NOMO-1 treated with DMSO at 0.1 percent for 48 hours (cell line): ENCODE data around the gene SMARCA2.

Experiments
- DNase-seq: peaks from one replicate; lab custom pipeline; 2025; ENCODE audit not compliant: unreplicated experiment; lab: John Stamatoyannopoulos, UW

The SMARCA2 gene

DNA sequence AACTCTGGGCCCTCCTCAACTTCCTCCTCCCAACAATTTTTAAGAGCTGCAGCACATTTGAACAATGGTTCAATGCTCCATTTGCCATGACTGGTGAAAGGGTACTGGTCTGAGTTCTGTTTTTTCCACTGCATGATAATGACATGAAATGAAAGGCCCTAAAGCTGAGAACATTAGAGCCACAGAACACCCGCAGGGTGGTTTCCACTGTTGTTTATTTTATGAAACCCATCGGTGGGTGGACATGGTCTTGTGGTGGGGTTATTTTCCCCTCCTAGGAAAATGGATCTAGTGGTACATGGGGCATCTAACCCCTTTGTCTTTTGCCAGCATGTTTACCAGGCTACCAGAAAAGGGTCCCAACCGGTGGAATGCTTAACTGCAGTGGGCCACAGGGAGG, 71.8 kb downstream of the SMARCA2 start:
- DNase-seq, result no peak

GRCh38 chr9:2087500-2088313, 72.6 kb downstream of the SMARCA2 start:
- peak; percentile 13 for DNase-seq

GRCh38 chr9:2093920-2094597, 78.9 kb downstream of the SMARCA2 start:
- no peak for DNase-seq

DNA sequence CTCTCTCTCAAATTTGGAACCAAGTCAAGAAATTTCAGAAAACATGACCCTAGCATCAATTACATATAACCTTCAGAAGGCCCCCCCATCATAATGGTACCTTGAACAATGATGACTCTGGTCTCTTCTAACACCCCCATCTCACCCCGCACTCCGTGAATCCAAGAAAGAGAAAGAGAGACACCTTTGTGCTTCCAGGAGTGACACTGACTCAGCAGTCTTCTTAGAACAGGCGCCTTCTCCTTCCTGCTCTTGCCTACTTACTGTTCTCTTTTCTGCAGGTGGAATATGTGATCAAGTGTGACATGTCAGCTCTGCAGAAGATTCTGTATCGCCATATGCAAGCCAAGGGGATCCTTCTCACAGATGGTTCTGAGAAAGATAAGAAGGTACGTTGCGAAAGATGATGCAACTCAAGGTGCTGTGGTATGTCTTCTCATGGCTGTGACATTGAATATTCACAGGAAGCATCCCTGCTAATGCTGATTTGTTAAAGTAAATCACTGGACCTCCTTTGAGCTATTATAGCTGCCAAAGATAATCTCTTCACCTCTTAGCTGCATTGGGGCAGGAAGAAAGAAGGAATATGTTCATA, 81.3 kb downstream of the SMARCA2 start:
- no peak for DNase-seq

DNA sequence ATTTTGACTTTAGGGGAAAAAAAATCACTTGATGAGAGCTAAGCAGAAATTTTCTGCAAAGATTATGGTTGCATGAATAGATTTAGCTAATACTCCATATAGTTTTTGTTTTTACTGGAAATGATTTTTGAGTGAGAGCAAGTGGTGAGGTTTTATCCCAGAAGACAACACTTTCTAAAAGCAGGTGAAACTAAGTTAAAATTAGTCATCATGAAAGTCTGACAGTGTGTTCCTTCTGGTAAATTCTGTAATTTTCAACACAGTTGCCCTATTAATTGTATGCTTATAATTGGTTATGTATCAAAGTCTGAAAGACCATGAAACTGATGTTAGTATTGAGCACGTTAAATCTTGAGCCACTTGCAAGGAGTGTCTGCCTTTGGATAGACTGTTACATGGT, 91.5 kb downstream of the SMARCA2 start:
- no peak for DNase-seq

DNA sequence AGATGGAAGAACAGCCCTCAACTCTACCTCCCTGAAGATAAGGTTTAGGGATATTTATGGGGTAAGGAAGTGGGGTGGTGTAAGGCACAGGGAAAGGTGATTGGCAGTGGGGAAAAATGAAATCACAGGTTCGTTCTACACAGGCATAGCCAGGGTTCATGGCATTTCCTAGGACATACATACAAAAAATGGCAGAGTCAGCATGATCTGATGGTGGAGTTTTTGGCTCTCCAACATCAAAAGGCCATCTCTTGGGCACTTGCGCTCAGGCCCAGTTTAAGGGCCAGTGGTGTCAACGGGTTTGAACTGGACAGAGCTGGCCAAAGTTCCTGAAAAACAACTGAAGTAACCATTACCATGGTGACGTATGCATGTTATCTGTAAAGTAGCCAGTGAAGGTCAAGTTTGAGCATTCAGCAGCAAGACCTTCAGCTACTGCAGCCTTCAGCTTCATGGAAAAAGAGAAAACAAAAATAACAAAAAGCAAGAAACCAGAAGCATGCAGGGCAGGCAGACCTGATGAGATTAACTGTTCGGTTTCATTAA, 92.8 kb downstream of the SMARCA2 start:
- no peak for DNase-seq

DNA sequence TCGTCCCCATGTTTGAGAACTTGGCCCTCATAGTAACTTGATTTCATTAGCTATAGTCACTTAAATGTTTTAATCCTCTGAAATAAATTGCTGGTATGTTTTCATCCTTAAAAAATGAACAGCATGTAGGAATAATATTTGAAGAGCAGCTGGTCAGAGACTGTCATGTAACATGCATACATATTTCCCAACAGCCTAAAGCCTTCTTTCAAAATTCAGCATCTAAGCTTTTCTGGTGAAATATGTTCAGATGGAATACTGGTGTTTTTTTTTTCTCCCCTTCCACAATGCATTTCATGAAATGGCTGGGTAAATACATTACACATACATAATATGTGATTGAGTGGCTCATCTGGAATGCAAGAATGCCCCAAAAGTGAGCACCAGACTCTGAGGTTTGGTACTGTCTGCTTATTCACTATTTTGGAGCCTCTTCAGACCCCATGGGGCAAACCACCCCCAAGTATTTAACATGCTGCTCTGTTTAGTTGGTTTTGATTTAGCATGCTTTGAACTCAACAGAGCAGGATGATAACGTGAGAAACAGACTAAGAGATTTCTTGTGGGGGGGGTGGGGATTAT, 94.0 kb downstream of the SMARCA2 start:
- DNase-seq, result no peak

DNA sequence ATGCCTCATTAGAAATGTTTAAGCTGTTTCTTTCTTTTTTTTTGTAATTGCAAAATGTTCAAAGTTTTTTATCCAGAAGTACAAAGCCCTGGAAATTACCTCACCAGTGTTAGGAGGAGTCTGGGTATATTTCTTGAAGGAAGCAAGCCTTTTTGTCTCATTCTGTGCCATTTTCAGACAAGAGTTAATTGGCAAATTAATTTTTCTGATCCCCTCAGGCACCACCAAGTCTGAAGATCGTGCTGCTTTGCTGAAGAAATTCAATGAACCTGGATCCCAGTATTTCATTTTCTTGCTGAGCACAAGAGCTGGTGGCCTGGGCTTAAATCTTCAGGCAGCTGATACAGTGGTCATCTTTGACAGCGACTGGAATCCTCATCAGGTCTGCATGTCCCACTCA, 94.9 kb downstream of the SMARCA2 start:
- DNase-seq, result no peak

GRCh38 chr9:2116073-2116472, 100.9 kb downstream of the SMARCA2 start:
- DNase-seq, result no peak

DNA sequence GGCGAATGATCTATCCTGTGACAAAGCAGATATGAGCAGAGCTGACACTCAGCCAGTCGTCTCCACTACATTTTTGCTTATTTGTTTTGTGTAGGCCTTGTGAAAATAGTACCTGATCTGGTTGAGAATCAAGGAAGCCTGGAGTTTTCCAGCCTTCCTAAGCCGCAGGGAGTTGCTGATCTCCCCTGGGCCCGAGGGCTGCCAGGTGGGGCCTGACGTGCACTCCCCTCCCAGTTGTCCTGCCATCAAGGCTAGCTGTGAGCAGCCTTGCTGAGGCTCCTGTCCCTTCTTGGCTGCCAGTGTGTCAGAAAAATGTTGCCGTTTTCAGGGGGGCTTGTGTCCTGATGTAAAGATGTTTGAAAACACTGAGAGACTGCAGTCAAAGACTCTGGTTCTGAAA, 102.4 kb downstream of the SMARCA2 start:
- no peak for DNase-seq

DNA sequence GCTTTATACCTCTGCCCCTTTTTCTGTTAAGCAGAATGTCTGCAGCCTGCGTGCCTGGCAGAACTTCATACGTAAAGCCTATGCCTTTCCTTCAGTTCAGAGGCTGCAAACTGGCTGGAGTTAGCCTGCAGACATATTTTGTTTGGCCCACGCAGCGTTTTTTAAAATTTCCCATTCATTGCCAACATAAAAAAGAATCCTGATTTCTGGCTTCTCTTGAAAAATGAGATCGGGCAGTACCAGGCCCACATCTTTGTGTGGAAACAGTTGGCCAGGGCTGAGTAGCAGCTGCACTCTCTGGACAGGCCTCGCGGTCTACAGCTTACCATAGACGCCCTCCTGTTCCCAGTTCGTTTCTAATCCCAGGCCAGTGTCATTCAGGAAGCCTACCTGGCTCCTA, 104.4 kb downstream of the SMARCA2 start:
- no peak for DNase-seq

GRCh38 chr9:2120926-2121689, 106.0 kb downstream of the SMARCA2 start:
- DNase-seq, result no peak

DNA sequence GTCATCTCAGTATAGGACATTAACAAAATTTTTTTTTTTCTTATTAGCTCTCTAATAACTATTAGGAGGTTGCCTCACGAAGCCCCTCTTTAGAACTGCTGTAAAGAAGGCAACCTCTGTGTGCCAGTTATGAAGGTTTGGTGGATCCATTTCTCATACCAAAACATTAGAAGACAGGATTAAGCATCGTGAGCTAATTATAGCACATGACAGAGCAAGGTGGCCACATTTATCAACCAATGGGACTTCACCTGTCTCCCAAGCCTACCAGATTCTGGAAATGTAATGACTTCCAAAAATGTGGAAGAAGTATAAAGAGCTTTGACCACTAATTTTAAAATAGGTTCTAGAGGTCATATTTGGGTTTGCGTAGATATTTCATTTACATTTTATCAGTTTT, 107.2 kb downstream of the SMARCA2 start:
- no peak for DNase-seq

GRCh38 chr9:2125906-2126305, 110.8 kb downstream of the SMARCA2 start:
- peak; percentile 13 for DNase-seq

DNA sequence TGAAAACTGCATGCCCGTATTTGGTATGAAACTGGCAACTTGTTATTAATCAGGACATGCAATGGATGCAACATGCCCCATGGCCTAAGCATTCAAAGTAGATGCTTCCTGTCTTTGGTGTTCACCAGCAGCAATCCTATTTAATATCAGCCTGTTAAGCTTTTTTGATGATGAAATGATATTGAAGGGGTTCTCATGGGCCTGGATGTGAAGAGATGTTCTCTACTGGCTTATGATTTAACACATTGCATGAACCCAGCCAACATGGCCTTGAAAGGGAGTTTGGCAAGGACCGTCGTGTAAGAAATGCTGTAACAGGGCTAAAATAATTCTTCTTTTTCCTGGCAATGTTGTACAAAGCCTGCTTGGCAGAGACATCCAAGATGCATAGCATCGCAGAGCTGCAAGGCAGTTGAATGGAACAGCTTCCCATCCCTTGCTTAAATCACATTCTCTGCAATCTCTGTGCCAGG, 111.2 kb downstream of the SMARCA2 start:
- DNase-seq, result no peak

DNA sequence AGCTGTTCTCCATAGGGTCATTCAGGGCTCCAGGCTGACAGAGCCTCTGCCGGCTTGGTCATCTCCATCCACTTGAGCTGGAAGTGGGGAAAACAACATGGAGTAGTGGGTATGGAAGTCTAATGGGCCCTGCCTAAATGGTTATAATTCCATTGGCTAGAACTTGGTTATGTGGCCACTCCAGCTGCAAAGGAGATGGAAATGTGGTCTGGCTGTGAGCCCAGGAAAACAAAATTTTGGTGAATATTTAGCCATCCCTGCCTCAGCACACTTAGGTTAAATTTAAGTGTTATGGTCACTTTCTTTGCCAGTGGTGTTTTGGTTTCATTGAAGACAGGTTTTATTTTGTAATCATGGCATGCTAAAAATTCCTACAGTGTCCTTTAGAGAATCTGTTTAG, 112.3 kb downstream of the SMARCA2 start:
- no peak for DNase-seq

- DNase-seq, result no peak
These were observed 113.0 kb downstream of the SMARCA2 start for GRCh38 chr9:2128141-2128540.

GRCh38 chr9:2128618-2129017, 113.5 kb downstream of the SMARCA2 start:
- DNase-seq, result no peak

DNA sequence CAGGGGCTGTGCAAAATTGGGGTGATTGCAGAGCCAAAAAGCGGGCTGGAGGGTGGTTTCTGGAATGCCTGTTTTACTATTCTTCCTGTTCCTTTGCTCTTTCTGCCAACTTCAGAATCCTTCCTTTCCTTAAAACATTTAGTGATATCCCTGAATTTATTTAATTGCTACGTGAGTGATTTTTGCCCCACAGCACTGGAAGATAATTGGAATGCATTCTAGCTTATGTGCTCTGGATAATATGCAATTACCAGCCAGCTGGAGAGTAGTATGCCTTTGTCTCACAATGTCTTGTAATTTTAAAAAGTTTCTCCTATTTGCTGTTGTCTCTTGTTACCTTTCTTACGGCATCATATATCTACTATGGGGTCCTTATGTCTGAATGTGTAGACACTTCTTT, 115.8 kb downstream of the SMARCA2 start:
- no peak for DNase-seq

DNA sequence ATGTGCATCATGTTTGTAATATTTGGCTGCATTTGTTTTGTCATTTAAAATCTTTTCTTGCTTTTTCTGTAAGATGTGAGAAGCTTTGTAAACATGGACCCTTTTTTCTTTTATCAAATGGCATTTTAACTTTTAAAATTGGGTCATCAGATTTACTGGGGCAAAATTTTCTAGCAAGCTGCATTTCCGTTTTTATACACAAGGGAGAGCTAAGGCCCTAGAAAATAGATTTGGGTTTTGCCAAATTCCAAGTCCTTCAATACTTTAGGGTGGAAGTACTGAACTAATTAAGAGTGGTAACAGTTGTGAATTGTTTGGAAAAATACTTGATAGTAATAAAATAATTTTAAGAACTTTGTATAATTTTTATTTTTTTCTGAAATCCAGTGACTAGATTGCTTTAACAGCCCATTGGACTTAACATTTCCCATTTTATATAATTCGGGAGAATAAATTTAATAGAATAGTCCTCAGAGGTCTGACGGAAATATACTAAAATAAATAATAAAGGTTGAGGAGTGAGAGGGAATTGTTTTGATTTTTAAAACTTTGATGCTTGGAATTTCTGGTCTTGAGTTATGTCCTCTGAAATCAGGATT, 117.4 kb downstream of the SMARCA2 start:
- no peak for DNase-seq
